GM21717 (cell line): Measurements from ENCODE around the gene TAF8.

Experiments used
- ATAC-seq: cut with Tn5 transposase; IDR thresholded peaks from one replicate; pipeline ENCODE4 v1.9.1; 2021; ENCODE audit warnings: mild to moderate bottlenecking, moderate library complexity; ENCODE audit not compliant: unreplicated experiment

Gene TAF8

GRCh38 chr6:42049948-42050296 is 402 bp upstream of the TAF8 start:
- ATAC-seq = no peak

GRCh38 chr6:42051268-42051653 is 937 bp downstream of the TAF8 start:
- ATAC-seq = no peak

- ATAC-seq = no peak
These were observed 3.3 kb downstream of the TAF8 start for GRCh38 chr6:42053601-42054000.

GRCh38 chr6:42059743-42060142 is 9.4 kb downstream of the TAF8 start:
- no peak for ATAC-seq

- no peak for ATAC-seq
These were observed 15.9 kb downstream of the TAF8 start for GRCh38 chr6:42066156-42066675.

GRCh38 chr6:42068173-42068572 is 17.8 kb downstream of the TAF8 start:
- no peak for ATAC-seq

- no peak for ATAC-seq
These were observed 18.7 kb downstream of the TAF8 start for GRCh38 chr6:42068872-42069522.

- ATAC-seq = no peak
These were observed 21.7 kb downstream of the TAF8 start for GRCh38 chr6:42071881-42072583.

- no peak for ATAC-seq
These were observed 23.0 kb downstream of the TAF8 start for GRCh38 chr6:42073287-42073686.

- no peak for ATAC-seq
These were observed 25.0 kb downstream of the TAF8 start for GRCh38 chr6:42075159-42075838.

- no peak for ATAC-seq
These were observed 28.1 kb downstream of the TAF8 start for GRCh38 chr6:42078386-42078785.

GRCh38 chr6:42079941-42080464 is 29.7 kb downstream of the TAF8 start:
- ATAC-seq = no peak

GRCh38 chr6:42083530-42083929 is 33.2 kb downstream of the TAF8 start:
- ATAC-seq = no peak

GRCh38 chr6:42084889-42085288 is 34.6 kb downstream of the TAF8 start:
- ATAC-seq = no peak

GRCh38 chr6:42086046-42087035 is 36.0 kb downstream of the TAF8 start:
- ATAC-seq = no peak

GRCh38 chr6:42088101-42088591 is 37.8 kb downstream of the TAF8 start:
- no peak for ATAC-seq

- no peak for ATAC-seq
These were observed 40.7 kb downstream of the TAF8 start for GRCh38 chr6:42090819-42091717.

GRCh38 chr6:42091718-42092023 is 41.3 kb downstream of the TAF8 start:
- ATAC-seq = no peak

GRCh38 chr6:42093582-42094329 is 43.4 kb downstream of the TAF8 start:
- no peak for ATAC-seq
